NCI-H345 (cell line): ENCODE measurements around the gene DIP2C.
"Not testable (repeated sequence)": the region's sequence is repeated elsewhere in the genome, so short reads cannot be mapped to it uniquely, and the experiment has no call there.

Source experiments
- DNase-seq: peaks from one replicate; lab custom pipeline; 2025; lab: John Stamatoyannopoulos, UW

Gene DIP2C

DNA sequence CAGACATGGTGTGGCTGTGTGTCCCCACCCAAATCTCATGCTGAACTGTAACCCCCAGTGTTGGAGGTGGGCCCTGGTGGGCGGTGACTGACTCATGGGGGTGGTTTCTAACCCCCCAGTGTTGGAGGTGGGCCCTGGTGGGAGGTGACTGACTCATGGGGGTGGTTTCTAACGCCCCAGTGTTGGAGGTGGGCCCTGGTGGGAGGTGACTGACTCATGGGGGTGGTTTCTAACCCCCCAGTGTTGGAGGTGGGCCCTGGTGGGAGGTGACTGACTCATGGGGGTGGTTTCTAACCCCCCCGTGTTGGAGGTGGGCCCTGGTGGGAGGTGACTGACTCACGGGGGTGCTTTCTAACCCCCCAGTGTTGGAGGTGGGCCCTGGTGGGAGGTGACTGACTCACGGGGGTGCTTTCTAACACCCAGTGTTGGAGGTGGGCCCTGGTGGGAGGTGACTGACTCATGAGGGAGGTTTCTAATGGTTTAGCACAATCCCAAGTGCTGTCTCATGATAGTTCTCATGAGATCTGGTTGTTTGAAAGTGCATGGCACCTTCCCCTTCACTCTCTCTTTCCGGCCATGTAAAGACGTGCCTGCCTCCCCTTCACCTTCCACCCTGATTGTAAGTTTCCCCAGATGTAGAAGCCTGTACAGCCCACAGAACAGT, 78.7 kb downstream of the DIP2C start:
- not testable (repeated sequence) for DNase-seq

DNA sequence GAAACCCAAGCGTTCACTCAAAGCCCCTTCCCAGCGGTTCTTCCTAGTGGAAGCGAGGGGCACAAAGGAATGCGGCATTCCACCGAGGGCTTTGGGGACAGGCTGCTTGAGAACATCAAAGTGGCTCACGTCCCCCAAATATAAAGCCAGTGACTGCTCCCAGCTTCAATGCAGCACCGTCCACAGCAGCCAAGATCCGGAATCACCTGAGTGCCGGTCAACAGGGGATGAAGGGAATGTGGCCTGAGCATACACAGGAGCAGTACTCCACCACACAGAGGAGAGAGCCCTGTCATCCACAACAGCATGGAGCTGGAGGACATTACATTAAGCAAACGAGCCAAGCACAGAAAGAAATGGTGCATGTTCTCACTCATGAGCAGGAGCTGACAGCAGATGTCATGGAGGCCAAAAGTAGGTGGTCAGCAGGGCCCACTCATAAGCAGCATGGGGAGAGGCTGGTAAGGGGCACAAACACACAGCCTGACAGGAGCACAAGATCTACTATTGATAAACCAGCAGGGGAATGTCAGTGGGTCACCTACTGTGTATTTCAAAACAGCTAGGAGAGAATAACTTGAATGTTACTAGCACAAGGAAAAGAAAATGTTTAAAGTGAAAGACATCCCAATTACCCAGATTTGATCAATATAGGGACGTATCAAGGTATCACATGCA, 79.5 kb downstream of the DIP2C start:
- no peak for DNase-seq

DNA sequence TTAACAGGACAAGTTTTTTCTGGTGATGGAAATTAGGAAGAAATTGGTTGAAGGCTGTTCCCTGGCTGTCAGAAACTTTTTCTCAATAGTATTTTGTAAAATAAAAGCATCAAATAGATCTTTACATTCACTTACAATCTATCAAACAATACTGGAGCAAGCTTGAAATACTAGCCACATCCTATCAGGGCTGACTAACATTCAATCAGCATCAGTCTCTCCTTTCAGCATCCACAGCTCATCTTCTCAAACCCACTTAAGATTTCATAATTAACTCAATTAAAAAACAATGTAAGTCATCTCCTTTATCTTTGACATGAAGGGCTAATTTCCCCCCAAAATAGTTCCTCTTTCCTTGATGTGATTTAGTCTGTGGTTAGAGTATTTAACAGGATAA, 80.2 kb downstream of the DIP2C start:
- no peak for DNase-seq

DNA sequence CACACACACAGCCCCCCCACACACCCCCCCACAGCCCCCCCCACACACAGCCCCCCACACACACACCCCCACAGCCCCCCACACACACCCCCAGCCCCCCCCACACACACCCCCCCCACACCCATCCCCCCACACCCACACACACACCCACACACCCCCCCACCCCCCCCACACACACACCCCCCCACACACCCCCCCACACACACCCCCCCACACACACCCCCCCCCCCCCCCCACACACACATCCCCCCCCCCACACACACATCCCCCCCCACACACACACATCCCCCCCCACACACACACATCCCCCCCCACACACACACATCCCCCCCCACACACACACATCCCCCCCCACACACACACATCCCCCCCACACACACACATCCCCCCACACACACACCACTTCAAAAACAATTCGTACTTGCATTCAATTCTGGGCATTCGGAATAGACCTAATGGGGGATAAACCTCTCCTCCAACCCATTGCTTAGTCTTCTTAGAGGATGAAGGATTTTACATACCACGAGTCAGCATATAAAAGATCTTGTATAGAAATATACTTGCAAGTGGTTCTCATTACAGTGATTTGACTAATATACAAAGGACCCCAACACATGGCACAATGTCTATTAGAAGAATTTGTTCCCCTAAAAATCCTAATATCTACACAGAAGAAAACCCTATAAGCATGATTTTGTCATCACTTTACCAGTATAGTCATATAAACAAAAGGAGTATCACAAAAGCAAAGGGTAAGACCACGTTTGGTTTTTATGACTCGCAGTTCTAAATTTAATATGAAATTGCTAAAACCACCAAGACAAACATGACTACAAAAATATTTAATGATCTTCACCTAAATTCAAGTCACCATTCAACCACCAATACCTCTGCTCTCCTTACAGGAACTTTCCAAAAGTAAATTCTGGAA, 80.9 kb downstream of the DIP2C start:
- DNase-seq = no peak

DNA sequence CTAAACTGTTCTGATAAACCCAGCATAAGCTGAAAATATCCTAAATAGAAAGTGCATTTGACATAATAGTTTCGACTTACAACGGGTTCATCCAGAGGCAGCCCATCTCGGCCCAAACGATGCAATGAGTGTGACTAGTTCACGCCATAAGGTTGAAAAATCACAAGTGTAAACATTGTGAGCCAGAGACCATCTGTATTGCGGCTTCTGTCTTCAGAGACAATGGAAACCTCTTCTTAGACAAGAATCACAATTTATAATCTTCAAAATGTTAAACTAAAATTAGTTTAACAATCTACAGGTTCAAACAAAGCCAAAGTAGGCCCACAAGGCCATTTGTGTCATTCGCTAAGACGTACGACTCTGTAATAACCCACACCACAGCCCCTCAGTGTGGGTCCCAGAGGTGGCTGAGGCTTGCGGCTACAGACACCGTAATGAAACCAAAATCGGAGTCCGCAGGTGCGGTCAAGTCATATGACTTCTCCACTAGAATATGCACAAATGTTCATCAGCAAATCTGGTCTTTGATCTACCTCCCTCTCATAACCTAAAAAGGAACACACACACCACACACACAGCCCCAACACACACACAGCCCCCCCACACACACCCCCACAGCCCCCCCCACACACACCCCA, 81.8 kb downstream of the DIP2C start:
- no peak for DNase-seq

DNA sequence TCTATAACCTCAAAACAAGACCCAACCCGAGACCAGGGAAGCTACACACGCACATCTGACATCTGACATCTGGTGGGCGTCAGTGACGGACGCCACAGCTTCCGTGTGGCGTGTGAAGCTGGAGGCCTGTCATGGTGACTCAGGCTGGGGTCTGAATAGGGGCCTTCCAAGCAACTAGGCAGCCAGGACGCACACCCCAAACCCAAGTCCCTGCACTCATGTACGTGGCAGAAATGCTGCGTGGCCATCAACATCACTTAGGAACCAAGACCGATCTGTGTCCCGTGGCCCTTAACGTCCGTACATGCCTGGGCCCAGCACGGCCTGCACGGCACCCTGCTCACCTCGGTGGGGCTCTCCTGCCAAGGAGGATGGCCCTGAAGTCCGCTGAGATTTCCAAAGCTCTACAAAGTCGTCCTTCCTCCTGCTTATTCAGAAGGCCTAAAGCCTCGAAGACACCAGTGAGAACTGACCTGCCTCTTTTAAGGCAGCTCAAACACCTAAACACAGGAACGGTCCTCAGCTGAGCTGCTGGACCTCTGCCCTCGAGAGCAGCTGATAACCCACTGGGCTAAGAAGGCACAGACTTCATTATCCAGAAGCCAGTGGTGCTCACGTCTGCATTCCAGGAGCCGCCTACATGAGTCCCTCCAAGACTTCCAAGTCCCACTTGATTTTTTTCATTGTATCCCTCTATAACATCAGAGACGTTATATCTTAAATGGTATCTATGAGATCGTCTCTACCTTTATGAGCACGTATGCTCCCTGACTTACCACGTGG, 82.5 kb downstream of the DIP2C start:
- DNase-seq = no peak

DNA sequence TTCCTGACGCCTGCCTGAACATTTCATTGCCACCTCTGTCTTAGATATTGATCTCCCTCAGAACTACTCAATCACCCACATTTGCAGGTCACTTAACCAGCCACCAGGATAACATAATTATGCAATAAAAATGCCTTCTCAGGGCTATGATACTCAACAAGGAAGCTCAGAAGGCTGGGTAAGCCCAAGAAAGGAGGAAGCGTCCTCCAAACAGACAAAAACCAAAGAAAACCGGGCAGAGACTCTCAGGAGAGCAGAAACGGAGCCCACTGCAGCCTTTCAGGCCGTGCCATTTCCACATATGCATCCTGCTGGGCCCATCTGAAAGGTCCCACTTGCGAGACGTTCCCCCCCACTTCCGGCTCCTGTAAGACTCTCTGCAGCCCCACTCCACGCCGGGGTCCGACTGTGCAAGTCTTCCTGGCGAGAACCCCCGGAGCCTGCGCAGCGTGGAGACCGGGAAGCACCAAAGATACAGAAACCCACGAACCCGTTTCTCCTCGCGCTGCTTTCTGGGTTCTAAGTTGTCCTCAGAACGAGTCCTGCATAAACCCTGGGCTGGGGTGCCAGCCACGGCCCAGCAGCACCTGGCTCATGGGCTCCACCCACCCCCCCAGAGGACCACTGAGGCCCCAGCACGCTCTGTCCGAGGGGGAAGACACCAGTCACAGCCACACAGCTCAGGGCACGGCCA, 83.7 kb downstream of the DIP2C start:
- DNase-seq = no peak

DNA sequence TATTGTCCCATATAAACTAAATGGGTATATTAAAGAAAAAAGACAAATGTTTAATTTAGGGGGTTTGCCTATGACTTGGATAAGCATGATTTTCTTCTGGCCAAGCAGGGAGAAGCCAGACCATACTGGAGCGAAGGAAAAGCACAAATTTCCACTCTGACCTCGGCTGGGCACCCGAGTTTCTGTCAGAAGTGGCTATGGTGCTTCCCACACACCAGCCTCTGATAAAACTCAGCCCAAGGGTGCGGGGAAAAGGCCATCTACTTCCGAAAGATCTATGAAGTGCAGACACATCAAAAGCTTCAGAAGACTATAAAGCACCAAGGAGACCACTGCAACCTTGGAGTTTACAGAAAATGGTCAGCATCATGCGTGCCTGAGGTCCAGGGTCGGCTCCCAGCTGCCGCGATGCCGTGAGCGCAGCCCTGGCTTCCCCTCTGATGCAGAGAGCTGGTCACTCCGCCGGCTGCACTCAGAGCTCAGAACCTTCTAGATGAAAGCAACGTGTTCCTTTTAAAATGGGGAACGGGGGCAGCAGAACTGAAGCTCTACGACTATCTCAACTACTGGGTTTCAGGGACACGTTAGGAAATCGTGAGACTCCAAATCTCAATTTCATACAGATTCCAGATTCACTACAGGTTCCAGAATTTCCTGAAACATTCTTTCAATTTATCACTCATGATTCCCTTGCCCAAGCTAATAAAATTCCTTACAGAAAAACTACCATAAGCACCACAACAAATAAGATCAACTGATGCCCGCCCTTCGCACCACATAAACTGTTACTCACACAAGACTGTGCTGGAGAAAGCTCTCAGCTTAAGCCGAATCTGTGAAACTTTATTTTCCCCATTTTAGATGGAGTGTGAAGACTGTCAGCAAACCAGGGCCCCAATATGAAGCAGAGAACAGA, 84.5 kb downstream of the DIP2C start:
- DNase-seq = no peak

DNA sequence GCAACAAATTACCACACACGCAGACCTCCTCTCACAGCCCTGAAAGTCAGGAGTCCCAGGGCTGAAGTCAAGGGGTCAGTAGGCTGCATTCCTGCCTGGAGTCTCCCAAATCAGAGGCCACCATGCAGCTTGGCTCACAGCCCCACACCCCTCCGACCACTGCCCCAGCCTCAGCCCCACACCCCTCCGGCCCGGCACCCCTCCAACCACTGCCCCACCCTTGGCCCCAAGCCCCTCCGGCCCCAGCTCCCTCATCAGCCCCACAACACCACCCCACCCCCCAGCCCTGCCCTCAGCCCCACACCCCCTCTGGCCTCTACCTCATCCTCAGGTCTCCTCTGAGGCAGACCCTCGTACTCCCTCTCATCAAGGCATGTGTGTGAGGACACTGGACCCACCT, 85.7 kb downstream of the DIP2C start:
- DNase-seq = no peak

DNA sequence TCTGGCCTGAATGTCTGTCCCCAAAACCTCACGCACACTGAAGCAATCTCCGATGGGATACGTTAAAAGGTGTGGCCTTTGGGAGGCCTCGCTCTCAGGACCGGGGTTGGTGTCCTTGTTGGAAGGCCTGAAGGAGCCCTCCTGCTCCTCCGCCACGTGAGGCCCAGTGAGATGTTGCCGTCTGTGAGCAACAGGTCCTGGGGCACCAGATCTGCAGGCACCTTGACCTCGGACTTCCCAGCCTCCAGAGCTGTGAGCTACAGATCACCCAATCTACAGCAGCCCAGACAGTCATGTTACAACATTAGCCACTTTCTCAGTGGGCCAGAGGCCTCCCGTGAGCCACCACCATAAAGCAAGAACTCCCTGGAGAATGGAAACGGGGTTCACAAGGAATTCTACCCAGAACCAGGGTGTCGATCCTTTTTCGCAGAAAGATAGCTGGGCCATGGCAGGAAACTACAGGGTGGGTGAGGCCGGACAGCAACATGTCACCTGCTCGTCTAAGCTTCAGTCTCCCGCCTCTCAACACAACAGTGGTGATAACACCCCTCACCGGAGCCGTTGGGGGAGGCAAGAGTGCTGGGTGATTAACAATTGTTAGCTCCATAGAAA, 87.0 kb downstream of the DIP2C start:
- DNase-seq = no peak

DNA sequence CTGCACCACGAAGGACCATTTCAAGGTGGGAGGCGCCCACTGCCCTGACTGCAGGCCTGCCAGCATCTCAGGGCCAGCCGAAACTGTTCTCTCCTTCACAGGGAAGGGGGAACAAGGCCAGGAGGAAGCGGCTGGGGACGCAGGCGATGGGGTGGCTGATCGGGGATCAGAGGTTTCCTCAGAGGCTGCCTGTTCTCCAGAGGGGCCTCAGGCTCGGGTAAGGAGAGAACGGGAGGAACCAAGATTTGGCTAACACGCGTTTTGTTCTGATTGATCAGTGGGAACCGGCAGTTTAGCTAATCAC, 87.9 kb downstream of the DIP2C start:
- DNase-seq = no peak

DNA sequence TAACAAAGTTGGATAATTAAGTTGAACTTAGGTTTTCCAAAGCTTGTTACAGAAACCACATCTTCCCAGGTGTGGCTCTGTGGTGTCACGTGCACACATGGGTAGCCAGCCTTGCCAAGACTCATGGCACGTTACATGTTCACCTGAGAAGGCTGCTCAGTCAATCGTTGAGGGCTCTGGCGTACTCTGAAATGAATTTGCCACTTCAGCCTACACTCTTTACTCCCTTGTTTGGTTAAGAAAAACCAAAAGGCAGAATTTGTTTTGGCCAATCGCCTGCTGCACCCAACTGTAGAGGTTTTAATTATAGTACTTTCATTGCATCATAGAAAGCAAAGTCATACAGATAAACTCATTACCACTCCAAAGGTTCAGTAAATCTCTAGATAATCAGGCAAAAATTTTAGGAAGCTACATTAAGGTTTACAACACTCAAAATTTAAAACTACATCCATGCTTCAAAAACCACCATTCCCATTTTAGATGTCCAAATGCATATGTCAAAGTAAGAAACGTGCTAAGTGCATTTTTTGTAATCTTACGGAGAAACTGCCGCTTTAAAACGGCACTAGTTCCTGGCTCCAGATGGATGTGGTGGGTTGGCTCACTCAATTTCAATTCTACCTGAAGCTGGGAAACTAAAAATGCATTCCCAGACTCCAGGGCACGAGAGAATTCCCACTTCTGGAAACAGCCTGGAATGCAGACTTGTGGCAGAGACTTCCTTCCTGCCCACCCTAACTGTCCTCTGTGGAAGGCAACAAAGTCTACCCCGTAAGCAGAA, 88.4 kb downstream of the DIP2C start:
- peak; percentile 22 for DNase-seq

DNA sequence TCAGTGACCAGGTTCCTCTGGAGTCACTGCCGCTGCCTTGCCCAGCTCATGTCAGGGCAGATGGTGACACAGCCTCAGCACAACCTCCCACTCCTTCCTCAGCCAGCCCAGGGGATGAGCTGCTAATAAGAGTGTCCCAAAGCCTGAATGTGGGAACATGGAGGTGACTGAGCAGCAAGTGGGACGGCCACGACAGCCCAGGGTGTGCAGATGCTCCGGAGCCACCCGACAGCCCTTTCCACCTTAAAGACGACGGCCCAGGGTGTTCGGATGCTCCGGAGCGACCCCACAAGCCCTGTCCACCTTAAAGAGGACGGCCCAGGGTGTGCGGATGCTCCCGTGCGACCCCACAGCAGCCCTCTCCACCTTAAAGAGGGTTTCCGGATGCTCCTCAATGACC, 89.2 kb downstream of the DIP2C start:
- DNase-seq = no peak

DNA sequence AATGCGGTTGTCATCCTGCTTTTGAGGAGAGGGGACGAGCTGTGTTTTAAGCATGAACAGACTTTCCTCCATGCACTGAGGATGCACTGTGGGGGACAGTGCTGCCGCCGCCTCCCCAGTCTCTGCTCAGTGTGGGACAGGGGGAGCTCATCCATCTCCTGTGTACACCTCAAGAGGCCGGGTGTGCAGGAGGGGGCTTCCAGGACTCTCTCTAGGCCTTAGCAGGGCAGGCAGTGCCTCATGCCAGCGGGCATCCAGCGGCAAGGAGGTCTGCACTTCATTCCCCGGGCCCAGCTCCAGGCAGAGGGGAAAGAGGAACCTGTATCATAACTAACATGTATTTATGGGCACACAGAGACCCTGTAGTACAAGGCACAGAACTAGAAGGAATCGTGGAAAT, 89.7 kb downstream of the DIP2C start:
- DNase-seq = no peak

DNA sequence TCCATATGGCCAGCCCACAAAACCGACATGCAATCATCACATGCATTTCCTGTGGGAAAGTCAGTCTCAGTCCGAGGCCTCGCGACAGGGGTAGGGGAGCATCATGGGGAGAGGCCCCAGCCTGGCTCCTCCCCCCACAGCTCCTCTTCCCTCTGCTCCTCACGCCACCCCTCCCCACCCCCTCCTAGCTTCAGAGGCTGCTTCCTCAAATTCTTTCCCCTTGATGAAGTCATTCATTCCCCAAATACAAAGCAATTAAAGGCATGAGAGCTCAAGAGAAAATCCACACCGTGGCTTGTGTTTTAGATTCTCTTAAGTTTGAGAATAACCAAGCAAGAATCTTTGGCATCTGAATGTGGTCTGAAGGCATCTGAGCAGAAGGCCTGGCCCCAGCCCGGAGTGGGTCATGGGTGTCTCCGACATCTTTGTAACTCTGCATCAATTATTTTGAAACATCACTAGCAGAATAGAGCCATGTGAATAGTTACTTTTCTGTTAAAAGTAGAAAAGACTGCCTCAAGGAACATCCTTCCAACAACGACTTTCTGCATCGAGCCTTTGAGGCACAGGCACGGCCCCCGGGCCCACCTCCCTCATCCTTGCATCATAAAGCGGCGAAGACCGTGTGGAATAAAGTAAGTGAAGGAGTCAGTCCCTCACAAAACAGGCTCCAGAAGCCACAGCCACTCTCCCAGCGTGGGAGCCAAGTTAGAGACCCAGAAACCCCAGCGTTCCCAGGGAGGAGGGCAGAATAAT, 90.9 kb downstream of the DIP2C start:
- DNase-seq = no peak

DNA sequence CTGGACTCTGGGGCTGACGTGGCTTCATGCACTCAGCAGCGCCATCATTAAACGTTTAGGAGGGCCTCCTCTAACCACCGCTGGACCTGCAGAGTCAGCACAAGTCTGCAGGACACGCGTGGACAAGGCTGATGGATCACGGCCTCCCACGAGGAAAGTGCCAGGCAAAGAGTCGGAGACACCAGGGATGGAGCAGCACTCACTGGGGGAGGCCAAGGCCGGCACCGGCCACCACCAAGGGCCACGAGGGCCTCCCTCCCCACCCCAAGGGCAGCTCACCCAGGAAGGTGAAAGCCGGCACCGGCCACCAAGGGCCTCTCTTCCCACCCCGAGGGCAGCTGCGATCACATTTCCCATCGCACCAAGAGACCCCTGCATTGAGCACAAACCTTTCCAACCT, 91.5 kb downstream of the DIP2C start:
- DNase-seq = no peak

DNA sequence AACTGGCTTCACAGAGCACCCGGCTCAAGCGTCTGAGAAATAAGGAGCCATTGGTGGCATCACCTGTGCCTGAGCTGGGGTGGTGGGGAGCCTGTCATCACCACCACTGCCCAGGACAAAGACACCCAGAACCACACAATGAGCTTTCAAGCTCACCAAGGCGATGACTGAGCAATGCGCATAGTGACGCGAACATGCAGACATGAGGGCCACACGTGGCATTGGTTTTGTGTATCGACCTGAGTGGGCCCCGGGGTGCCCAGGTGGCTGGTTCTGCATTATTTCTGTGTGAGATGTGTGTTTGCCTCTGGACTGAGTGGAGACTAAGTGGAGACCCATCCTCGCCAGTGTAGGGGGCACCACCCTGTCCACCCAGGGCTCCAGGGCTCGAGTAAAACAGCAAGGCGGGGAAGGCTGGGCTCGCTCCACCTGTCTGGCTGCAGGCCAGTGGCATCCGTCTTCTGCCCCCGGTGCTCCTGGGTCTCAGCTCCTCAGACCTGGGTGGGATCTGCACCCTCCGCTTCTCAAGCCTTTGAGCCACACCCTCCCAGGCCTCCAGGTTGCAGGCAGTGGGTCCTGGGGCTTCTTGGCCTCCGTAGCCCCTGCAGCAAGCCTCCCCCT, 92.6 kb downstream of the DIP2C start:
- no peak for DNase-seq

DNA sequence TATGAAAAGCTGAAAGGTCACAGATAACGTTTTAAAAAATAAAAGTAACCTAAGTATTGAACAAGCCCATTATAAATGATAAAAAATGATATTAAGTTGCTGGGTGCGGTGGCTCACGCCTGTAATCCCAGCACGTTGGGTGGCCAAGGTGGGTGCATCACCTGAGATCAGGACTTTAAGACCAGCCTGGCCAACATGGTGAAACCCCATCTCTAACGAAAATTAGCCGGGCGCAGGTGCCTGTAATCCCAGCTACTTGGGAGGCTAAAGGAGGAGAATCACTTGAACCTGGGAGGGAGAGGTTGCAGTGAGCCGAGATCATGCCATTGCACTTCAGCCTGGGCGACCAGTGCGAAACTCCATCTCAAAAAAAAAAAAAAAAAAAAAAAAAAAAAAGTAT, 93.3 kb downstream of the DIP2C start:
- DNase-seq = not testable (repeated sequence)
